CD4-positive, alpha-beta T cell treated with Interleukin-4 for 4 hours (primary cell): ENCODE measurements around the gene RPS28.
A peak's percentile ranks its signal among the peaks of the same experiment; 100 is the strongest.
"Not testable (repeated sequence)": the region's sequence is repeated elsewhere in the genome, so short reads cannot be mapped to it uniquely, and the experiment has no call there.

Experiments used
- DNase-seq: peaks from one replicate; pipeline ENCODE4 v3.0.0-alpha.2; 2020

The RPS28 gene

GRCh38 chr19:8321986-8322637 is 816 bp downstream of the RPS28 start:
- no peak for DNase-seq

GRCh38 chr19:8322638-8322997 is 1.3 kb downstream of the RPS28 start:
- no peak for DNase-seq

- no peak for DNase-seq
Observed at GRCh38 chr19:8323781-8324185, 2.5 kb downstream of the RPS28 start.

GRCh38 chr19:8324186-8325050 is 3.1 kb downstream of the RPS28 start:
- no peak for DNase-seq

DNA sequence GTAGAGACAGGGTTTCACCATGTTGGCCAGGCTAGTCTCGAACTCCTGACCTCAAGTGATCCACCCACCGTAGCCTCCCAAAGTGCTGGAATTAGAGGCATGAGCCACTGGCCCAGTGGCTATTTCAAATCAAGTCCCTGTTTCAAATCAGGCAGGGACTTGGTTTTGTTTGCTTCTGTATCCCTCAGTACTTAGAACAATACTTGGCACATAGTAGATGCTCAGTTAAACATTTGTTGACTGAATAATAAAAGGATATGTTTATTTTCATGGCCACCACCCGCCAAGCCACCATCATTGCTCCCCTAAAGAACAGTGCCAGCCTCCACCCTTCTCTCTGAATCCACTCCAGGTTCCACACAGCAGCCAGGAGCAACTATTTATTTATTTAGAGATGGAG is 4.2 kb downstream of the RPS28 start:
- no peak for DNase-seq

- no peak for DNase-seq
Observed at GRCh38 chr19:8329996-8330395, 8.7 kb downstream of the RPS28 start.

- no peak for DNase-seq
Observed at GRCh38 chr19:8331263-8331845, 10.1 kb downstream of the RPS28 start.

- DNase-seq: no peak
Observed at GRCh38 chr19:8332976-8333766, 11.9 kb downstream of the RPS28 start.

- DNase-seq: no peak
Observed at GRCh38 chr19:8333767-8334457, 12.6 kb downstream of the RPS28 start.

DNA sequence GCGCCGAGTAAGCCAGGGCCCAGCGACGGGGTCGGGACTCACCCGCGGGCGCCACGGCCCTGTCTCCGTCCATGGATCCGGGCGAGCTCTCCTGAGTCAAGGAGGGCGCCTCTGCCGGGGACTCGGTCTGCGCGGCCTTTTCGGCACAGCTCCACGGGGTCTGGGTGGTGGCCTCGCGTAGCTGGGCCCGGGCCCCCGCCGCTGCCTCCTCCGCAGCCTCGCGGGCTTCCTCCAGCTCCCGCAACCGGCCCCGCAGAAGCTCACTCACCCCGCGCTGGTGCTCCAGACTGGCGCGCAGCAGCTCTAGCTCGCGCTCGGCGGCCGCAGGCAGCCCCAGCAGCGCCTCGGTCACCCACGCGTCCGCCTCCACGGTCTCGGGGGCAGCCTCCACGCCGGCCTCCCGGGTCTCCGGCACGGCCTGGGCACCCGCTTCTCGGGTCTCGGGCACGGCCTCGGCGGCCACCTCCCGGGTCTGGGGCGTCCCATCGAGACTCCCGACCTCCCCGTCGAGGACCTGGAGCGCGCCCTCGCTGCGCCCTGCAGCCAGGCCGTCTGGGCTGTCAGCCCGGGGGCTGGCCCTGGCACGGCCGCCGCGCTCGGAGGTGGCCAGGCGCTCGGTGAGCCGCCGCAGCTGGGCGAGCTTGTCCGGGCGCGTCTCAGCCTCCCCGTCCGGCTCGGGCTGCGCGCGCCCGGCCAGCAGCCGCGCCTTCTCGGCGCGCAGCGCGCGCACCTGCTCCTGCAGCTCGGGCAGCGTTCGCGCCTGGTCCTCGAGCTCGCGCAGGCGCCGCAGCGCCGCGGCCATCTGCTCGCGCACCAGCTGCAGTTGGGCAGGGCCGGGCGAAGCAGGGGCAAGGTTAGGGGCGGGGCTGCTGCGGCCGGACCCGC is 13.4 kb downstream of the RPS28 start:
- DNase-seq: no peak

- no peak for DNase-seq
Observed at GRCh38 chr19:8335343-8336071, 14.2 kb downstream of the RPS28 start.

GRCh38 chr19:8336072-8336569 is 14.8 kb downstream of the RPS28 start:
- no peak for DNase-seq

DNA sequence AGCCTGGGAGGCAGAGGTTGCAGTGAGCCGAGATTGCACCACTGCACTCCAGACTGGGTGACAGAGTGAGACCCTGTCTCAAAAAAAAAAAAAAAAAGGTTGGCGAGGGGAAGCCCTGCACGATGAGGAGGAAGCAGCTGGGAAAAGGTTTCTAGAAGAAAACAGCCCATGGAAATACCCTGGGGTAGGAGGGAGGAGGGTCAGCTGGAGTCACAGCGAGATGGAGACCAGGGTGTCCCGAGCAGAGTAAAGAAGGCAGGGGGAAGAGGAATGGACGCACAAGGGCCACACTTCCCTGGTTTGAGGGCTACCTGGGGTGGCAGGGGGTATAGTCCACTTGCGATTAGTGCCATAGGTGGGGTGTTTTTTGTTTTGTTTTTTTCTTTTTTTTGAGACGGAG is 15.4 kb downstream of the RPS28 start:
- no peak for DNase-seq

DNA sequence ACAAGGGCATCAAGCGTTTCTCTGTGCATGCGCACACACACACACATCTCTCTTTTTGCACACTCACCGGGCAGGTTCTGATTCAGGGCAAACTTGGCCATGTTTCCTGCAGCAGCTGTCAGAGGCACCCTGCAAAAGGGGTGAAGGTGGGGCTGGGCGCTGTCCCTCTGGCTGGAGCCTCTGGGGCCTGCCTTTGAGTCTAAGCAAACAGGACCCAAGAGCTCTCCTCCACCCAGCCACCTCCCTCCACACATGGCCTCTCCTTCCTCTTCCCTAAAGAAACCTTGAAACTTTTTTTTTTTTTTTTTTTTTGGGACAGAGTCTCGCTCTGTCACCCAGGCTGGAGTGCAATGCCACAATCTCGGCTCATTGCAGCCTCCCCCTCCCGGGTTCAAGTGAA is 16.4 kb downstream of the RPS28 start:
- no peak for DNase-seq

DNA sequence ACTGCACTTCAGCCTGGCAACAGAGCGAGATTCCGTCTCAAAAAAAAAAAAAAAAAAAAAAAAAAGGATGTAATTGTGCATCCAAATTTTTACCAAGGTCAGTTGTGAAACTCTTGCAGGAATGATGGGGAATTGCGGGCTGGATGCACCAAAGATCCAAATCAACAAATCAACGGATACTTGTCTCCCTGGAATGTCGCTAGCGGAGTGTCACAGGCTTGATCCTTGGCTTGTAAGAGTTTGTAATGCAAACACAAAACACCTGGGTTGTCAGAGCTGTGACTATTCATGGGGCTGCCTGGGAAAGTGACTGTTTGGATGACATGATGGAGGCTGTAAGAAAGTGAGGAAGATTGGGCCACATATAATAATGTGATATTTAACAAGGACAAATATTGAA is 17.5 kb downstream of the RPS28 start:
- no peak for DNase-seq

GRCh38 chr19:8340341-8341096 is 19.2 kb downstream of the RPS28 start:
- no peak for DNase-seq

- not testable (repeated sequence) for DNase-seq
Observed at GRCh38 chr19:8341504-8341903, 20.2 kb downstream of the RPS28 start.

- no peak for DNase-seq
Observed at GRCh38 chr19:8342316-8342683, 21.0 kb downstream of the RPS28 start.

DNA sequence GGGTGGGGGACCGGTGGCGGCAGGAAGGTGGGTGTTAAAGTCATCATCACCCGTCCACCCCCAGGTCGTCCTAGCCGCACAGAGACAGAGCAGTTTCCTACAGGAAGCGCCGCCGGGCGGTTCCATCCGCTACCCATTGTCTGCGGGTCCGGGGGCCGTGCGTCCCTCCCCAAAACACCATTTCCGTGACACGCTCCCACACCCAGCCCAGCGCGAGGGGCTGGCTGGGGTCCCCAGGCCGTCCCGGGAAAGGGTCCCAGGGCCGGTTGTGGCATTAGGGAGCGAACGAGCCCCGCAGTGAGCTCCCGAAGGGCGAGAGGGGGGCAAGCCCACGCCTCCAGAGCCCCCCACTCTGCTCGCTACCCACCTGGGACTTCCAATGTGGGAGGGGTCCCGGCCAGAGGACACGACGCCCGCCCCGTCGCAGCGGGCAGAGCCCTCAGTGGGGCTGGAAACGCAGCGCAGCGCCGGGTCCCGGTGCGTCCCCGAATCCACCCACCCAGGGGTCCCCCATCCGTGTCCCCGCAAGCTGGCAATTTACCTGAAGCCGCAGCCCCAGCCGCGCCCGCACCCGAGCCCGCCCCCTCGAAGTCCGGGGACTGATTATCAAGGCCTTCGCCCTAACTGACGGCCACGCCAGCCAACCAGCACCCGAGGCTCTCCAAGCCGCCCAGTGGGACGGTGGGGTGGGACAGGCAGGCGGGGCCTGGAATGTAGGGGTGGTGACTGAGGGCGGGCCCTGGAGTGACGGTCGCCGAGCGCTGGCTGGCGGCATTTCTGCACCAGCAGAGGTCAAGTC is 21.6 kb downstream of the RPS28 start, which contains the start of gene KANK3:
Gene KANK3, minus strand, starts transcription at position 579 of the 799 bp plus-strand sequence. CDS start 5,434 bp downstream, outside the sequence.
- DNase-seq: peak; percentile 95
